K562 (cell line): ENCODE results near the gene STX1B. TPM values are rescaled to one million over a fixed set of nuclear protein-coding genes. Genes with fewer than 3 reads are reported as not detected.

Experiments
- ADNP ChIP-seq: fragments of 200-800 bp; sonication (Bioruptor generic); IDR thresholded peaks from 2 replicates; pipeline ENCODE4 v1.6.1; 2016; ENCODE audit warnings: missing genetic modification characterization, missing compliant biosample characterization
- ARNT ChIP-seq, 2 experiments: fragments of 450-650 bp; IDR thresholded peaks; 2 replicates each; pipeline ENCODE4 v1.6.1; 2016; ENCODE audit warnings: mild to moderate bottlenecking in 1 of 2
- CBX5 ChIP-seq: IDR thresholded peaks from 2 replicates; pipeline ENCODE4 v1.6.1; 2014; ENCODE audit warnings: low read depth, borderline replicate concordance
- CREBBP ChIP-seq: IDR thresholded peaks from one replicate; pipeline ENCODE4 v1.6.1; 2012; ENCODE audit warnings: low read depth, mild to moderate bottlenecking, control low read depth, inconsistent platforms, low read length
- DDX20 ChIP-seq: fragments of 450-650 bp; IDR thresholded peaks from 2 replicates; pipeline ENCODE4 v1.6.1; 2016; ENCODE audit warnings: missing genetic modification characterization, low read depth, mild to moderate bottlenecking, missing compliant biosample characterization, moderate library complexity
- GTF2B ChIP-seq: IDR thresholded peaks from 2 replicates; pipeline ENCODE4 v1.6.1; 2011; ENCODE audit not compliant: insufficient read length; ENCODE audit errors: extremely low read depth
- HDAC3 ChIP-seq: fragments of 450-650 bp; IDR thresholded peaks from 2 replicates; pipeline ENCODE4 v1.6.1; 2018; ENCODE audit warnings: borderline replicate concordance, mild to moderate bottlenecking, moderate library complexity; ENCODE audit not compliant: partially characterized antibody
- HNRNPH1 ChIP-seq: fragments of 200-400 bp; formaldehyde crosslinking; optimal IDR thresholded peaks from 2 replicates; pipeline ENCODE3; 2017; ENCODE audit warnings: low read depth, mild to moderate bottlenecking, low read length, moderate library complexity
- MAFK ChIP-seq: IDR thresholded peaks from 2 replicates; pipeline ENCODE4 v1.6.1; 2011; ENCODE audit warnings: low read length, improper control_type of control experiment
- MCM7 ChIP-seq, 2 experiments: fragments of 450-650 bp; IDR thresholded peaks; 2 replicates each; pipeline ENCODE4 v1.6.1; 2016 to 2018
- PURB ChIP-seq: sonication (generic); formaldehyde crosslinking; IDR thresholded peaks from 2 replicates; pipeline ENCODE4 v1.9.0; 2021; ENCODE audit warnings: low read depth, mild to moderate bottlenecking, missing genetic modification reagents
- SIN3B ChIP-seq: fragments of 450-650 bp; IDR thresholded peaks from 2 replicates; pipeline ENCODE4 v1.6.1; 2017; ENCODE audit warnings: low read depth, mild to moderate bottlenecking, moderate library complexity
- TCF3 ChIP-seq: sonication (generic); formaldehyde crosslinking; IDR thresholded peaks from 2 replicates; pipeline ENCODE4 v1.4.0; 2020; ENCODE audit warnings: mild to moderate bottlenecking, missing genetic modification reagents
- TCF7L2 ChIP-seq: fragments of 150-350 bp; IDR thresholded peaks from 2 replicates; pipeline ENCODE4 v1.6.1; 2016; ENCODE audit warnings: low read depth, mild to moderate bottlenecking, low read length, moderate library complexity
- TRIM28 ChIP-seq: fragments of 450-650 bp; IDR thresholded peaks from 2 replicates; pipeline ENCODE4 v1.6.1; 2017
- UBTF ChIP-seq, 2 experiments: IDR thresholded peaks; 2 replicates each; pipeline ENCODE4 v1.6.1; 2012; ENCODE audit warnings: improper control_type of control experiment in 2 of 2, low read depth in 2 of 2, low read length in 2 of 2, borderline replicate concordance in 1 of 2
- ZBTB49 ChIP-seq: sonication (generic); formaldehyde crosslinking; IDR thresholded peaks from 2 replicates; pipeline ENCODE4 v1.8.0; 2022; ENCODE audit warnings: missing genetic modification reagents, mild to moderate bottlenecking, borderline replicate concordance
- ZKSCAN1 ChIP-seq: fragments of 150-350 bp; IDR thresholded peaks from 2 replicates; pipeline ENCODE4 v1.6.1; 2016; ENCODE audit warnings: low read depth, low read length
- ZNF121 ChIP-seq: sonication (generic); formaldehyde crosslinking; conservative IDR thresholded peaks from 2 replicates; pipeline ENCODE4 v1.8.0; 2022; ENCODE audit warnings: missing genetic modification reagents
- ZNF232 ChIP-seq: sonication (generic); formaldehyde crosslinking; IDR thresholded peaks from 2 replicates; pipeline ENCODE4 v1.8.0; 2022; ENCODE audit warnings: mild to moderate bottlenecking, missing genetic modification reagents
- ZNF239 ChIP-seq: fragments of 250-450 bp; sonication (Bioruptor Pico); IDR thresholded peaks from 2 replicates; pipeline ENCODE4 v1.4.0; 2020; ENCODE audit warnings: mild to moderate bottlenecking
- ZNF57 ChIP-seq: fragments of 450-650 bp; formaldehyde crosslinking; IDR thresholded peaks from 2 replicates; pipeline ENCODE4 v1.4.0; 2020; ENCODE audit warnings: mild to moderate bottlenecking, moderate library complexity
- polyA plus RNA-seq, 8 experiments: library from polyadenylated mRNA; depleted of rRNA in 4 of 8; stranded (reverse) in 5 of 8; unstranded in 3 of 8; fragments of >200 nt; fragmentation: Nextera tagmentation in 2 of 8; fragmentation: Illumina TruSeq in 1 of 8; extraction: Ambion mirVana in 2 of 8; extraction: Trizol in 1 of 8; gene quantifications; 2 replicates each; pipeline versions ENCODE4 v1.2.1 to v1.2.3, GENCODE V29; 2011 to 2014; ENCODE audit warnings: inconsistent platforms in 1 of 8, missing spikeins in 1 of 8
- total RNA-seq, 7 experiments: library from RNA; depleted of rRNA in 6 of 7; stranded (reverse); fragments of >200 nt in 6 of 7; fragmentation: Illumina TruSeq in 2 of 7; extraction: Trizol in 2 of 7; gene quantifications; 2 replicates each; pipeline versions ENCODE4 v1.2.1 to v1.2.3, GENCODE V29; 2011 to 2021; ENCODE audit warnings: low replicate concordance in 1 of 7
- TF ChIP-seq, protein P1 (sequence below): fragments of 450-650 bp; formaldehyde crosslinking; IDR thresholded peaks from 2 replicates; pipeline ENCODE4 v1.4.0; 2022; ENCODE audit warnings: missing genetic modification characterization

STX1B gene
- total and polyA plus RNA-seq, 9 of the 15 experiments (the other 6 are each of a cell fraction or from before 2014, with no cell fraction given) = 0.07 to 2.5 (median 0.86) TPM

DNA sequence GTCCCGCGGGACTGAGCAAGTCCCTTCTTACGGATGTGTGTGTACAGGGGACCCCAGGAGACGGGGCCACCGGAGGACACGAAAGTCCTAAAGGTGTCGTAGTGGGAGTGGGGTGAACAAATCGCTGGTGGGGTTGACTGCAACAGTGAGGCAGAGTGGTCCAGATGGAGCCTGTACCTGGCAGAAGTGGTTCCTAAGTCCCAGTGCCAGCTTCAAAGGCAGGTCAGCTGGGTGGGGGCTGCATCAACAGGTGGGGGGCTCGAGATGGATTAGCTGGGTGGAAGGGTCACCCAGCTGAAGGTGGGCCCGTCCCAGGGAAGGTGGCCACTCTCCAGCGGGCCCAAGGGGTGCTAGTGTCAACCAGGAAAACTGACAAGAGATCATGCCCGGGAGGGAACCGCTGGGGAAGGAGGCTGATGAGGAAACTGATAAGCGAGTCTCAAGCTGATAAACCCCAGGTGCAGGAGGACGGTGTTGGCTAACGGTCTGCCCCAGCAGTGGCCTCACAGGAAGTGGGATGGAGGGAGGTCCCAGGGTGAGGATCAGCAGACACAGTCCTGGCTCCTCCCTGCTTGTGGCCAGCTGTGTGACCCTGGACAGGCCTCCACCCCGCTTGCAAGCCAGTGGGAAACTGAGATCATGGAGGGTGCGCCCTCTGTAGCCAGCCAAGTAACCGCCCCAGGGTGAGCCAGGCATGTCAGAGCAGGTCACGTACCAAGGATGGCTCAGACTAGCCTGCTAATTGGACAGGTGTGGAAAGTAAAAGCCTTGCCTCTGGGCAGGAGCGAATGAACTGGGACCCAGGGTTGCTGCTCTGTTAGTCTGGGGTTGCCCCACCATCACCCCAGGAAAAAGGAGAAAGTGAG is 60.6 kb downstream of the STX1B start (continued):
- TF ChIP-seq PURB (CRISPR knock-in tag) = no peak
- peak; percentile 62 for TF ChIP-seq TCF3
- no peak for TF ChIP-seq TRIM28
- no peak for TF ChIP-seq ZNF57
- peak in 1 of 2 experiments; percentile 33; a peak in 1 of 4 replicates for TF ChIP-seq UBTF (IDR thresholded peaks at IDR 0.05; ENCODE audit: borderline replicate concordance in 1 of 2, low read depth in 2 of 2, low read length in 2 of 2)
- no peak for TF ChIP-seq MAFK
- TF ChIP-seq ZNF232 (CRISPR knock-in tag) = no peak
- TF ChIP-seq GTF2B = no peak
- no peak for TF ChIP-seq CREBBP
- no peak for TF ChIP-seq HNRNPH1
- TF ChIP-seq TCF7L2 = no peak
- TF ChIP-seq ZBTB49 = no peak
- no peak for TF ChIP-seq CBX5
- TF ChIP-seq MCM7 (IDR thresholded peaks at IDR 0.05) = no peak
- no peak for TF ChIP-seq DDX20 (tag)
- no peak for TF ChIP-seq ZNF121 (CRISPR knock-in tag)
- TF ChIP-seq ARNT (IDR thresholded peaks at IDR 0.05) = 0 out of 4 replicates have a peak, but pooled peaks of 1 of the 2 experiments have one; percentile 55
- peak; percentile 30; the same call in 1 of the 2 replicates for TF ChIP-seq ZKSCAN1
- TF ChIP-seq SIN3B = no peak
- TF ChIP-seq HDAC3 = no peak
- peak; percentile 7; the same call in 1 of the 2 replicates for TF ChIP-seq ZNF239 (CRISPR knock-in tag)
- TF ChIP-seq, protein P1, sequence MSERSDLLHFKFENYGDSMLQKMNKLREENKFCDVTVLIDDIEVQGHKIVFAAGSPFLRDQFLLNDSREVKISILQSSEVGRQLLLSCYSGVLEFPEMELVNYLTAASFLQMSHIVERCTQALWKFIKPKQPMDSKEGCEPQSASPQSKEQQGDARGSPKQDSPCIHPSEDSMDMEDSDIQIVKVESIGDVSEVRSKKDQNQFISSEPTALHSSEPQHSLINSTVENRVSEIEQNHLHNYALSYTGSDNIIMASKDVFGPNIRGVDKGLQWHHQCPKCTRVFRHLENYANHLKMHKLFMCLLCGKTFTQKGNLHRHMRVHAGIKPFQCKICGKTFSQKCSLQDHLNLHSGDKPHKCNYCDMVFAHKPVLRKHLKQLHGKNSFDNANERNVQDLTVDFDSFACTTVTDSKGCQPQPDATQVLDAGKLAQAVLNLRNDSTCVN (CRISPR knock-in tag) = no peak
- TF ChIP-seq ADNP = no peak
